Lower leg skin (tissue), 4 donors: ENCODE measurements around the gene ICAM4. TPM values are rescaled to one million over a fixed set of nuclear protein-coding genes. Genes with fewer than 3 reads are reported as not detected.

Experiments
- DNase-seq, 2 donors: peaks; one replicate each; pipeline ENCODE4 v3.0.0-alpha.2; 2019; ENCODE audit warnings: low spot score in 2 of 2
- H3K4me3 ChIP-seq: fragments of 200-600 bp; sonication (generic); 2 replicates; pipeline ENCODE4 v1.5.1; 2017; ENCODE audit warnings: mild to moderate bottlenecking, low read depth; ENCODE audit not compliant: poor library complexity, severe bottlenecking
- CTCF ChIP-seq, 3 donors: fragments of 450-650 bp; IDR thresholded peaks; one replicate each; pipeline ENCODE4 v1.5.1; 2016; ENCODE audit warnings: antibody characterized with exemption in 3 of 3, mild to moderate bottlenecking in 3 of 3, moderate library complexity in 2 of 3
- POLR2A ChIP-seq, 2 donors: fragments of 450-650 bp; IDR thresholded peaks; one replicate each; pipeline ENCODE4 v1.6.1; 2016 to 2017; ENCODE audit warnings: antibody characterized with exemption in 2 of 2, mild to moderate bottlenecking in 1 of 2, moderate library complexity in 1 of 2
- whole genome bisulfite sequencing, 2 donors: methylation state at CpG; one replicate each; pipeline ENCODE4 v1.1.5; 2018; 5-methylcytosine and 5-hydroxymethylcytosine counted together
- intact Hi-C: fragments of 100-400 bp; cut with DNase I; formaldehyde crosslinking; loops from one replicate; pipeline ENCODE4 v1.15.0; 2023; ENCODE audit warnings: low total_unique reads
- total RNA-seq, 4 donors: library from RNA; depleted of rRNA; stranded (reverse); fragments of >200 nt; gene quantifications; one replicate each; pipeline ENCODE4 v1.1.0, GENCODE V29; 2016

The ICAM4 gene
- total RNA-seq, 4 donors from 2014 or later: 0.38 TPM; not detected in 3

DNA sequence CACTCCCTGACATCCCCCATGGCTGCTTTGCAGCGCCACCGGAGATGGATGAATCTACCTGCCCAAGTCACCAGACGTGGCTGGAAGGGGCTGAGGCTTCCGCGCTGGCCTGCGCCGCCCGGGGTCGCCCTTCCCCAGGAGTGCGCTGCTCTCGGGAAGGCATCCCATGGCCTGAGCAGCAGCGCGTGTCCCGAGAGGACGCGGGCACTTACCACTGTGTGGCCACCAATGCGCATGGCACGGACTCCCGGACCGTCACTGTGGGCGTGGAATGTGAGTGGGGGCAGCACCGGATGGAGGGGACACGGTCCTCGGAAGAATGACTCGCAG is 7.6 kb downstream of the ICAM4 start:
- no peak overlapping the region for H3K4me3 ChIP-seq

DNA sequence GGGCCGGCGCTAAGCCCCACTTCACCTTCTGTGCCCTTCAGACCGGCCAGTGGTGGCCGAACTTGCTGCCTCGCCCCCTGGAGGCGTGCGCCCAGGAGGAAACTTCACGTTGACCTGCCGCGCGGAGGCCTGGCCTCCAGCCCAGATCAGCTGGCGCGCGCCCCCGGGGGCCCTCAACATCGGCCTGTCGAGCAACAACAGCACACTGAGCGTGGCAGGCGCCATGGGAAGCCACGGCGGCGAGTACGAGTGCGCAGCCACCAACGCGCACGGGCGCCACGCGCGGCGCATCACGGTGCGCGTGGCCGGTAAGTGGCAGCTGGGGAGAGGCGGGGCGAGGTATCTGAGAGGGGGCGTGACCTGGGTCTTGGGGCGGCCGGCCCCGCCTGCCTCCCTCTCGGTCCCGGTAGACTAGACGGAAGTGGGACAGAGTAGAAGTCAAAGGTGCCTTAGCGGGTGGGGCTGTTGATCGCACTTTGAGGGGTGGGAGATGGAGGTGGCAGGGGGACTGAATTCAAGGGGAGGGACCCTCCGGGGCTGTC is 8.6 kb downstream of the ICAM4 start:
- TF ChIP-seq POLR2A (IDR thresholded peaks at IDR 0.05): no peak
- TF ChIP-seq CTCF (IDR thresholded peaks at IDR 0.05): no peak
- DNase-seq: no peak
- 1 to 2% methylated on average over 22 to 36 of the region's 48 CpGs for WGBS, 2 donors
- intact Hi-C loops: no loop called here
- no peak overlapping the region for H3K4me3 ChIP-seq

More for the DNA sequence above, 7.6 kb downstream of the ICAM4 start:
- intact Hi-C loops: no loop called here
- no peak for TF ChIP-seq CTCF (IDR thresholded peaks at IDR 0.05)
- no peak for TF ChIP-seq POLR2A (IDR thresholded peaks at IDR 0.05)
- no peak for DNase-seq
- 7 to 34% methylated on average over 10 to 19 of the region's 25 CpGs for WGBS, 2 donors

DNA sequence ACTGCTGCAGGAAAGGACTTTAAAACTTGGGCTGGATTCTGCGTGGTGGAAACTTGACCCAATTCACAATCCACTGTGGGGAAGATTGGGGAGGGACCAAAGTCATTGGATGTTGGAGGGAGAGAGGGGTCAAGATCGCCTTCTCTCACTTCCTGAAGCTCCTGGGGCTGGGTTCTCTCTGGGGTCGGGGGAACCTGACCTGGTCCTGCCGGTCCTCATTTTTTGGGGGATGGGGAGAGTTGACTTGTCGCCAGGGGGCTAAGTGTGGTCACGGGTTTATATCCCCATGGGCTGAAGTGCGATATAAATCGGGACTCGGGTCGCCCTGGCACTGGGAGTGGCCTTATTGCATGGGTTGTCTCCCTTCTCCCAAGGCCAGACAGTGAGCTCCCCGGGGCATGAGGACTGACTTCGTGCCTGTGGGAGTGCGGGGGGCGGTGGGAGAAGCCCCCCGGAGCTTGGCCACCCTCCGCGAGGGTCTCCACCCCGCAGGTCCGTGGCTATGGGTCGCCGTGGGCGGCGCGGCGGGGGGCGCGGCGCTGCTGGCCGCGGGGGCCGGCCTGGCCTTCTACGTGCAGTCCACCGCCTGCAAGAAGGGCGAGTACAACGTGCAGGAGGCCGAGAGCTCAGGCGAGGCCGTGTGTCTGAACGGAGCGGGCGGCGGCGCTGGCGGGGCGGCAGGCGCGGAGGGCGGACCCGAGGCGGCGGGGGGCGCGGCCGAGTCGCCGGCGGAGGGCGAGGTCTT is 9.3 kb downstream of the ICAM4 start:
- TF ChIP-seq POLR2A (IDR thresholded peaks at IDR 0.05): no peak
- TF ChIP-seq CTCF (IDR thresholded peaks at IDR 0.05): no peak
- no peak overlapping the region for H3K4me3 ChIP-seq
- WGBS, 2 donors: 6 to 9% methylated on average over 25 to 37 of the region's 58 CpGs
- no peak for DNase-seq
- intact Hi-C loops: no loop called here

- no peak overlapping the region for H3K4me3 ChIP-seq
- TF ChIP-seq CTCF (IDR thresholded peaks at IDR 0.05): no peak
- no peak for TF ChIP-seq POLR2A (IDR thresholded peaks at IDR 0.05)
- WGBS, 2 donors: 50 to 53% methylated on average over 14 of the region's 14 CpGs
- intact Hi-C loops: no loop called here
- no peak for DNase-seq
These were observed 13.0 kb downstream of the ICAM4 start for GRCh38 chr19:10299545-10300458.

- TF ChIP-seq CTCF (IDR thresholded peaks at IDR 0.05) (no peak), POLR2A (IDR thresholded peaks at IDR 0.05) (no peak)
- intact Hi-C loops: no loop called here
- no peak for DNase-seq
- WGBS, 2 donors: 74 to 81% methylated on average over 17 of the region's 17 CpGs
- no peak overlapping the region for H3K4me3 ChIP-seq
These were observed 18.5 kb downstream of the ICAM4 start for GRCh38 chr19:10305139-10305806.
